Heart left ventricle (tissue), 13 donors: Measurements from ENCODE around the gene CYB5B.

Experiments used
- POLR2A ChIP-seq, 2 donors: fragments of 450-650 bp; IDR thresholded peaks; one replicate each; pipeline ENCODE4 v1.6.1; 2017; ENCODE audit warnings: antibody characterized with exemption in 2 of 2, mild to moderate bottlenecking in 2 of 2, moderate library complexity in 2 of 2
- TF ChIP-seq, protein P1 (sequence below), 12 donors: fragments of 200-600 bp; sonication (generic) in 4 of 12; IDR thresholded peaks; one replicate each; pipeline versions ENCODE4 v1.5.0 to v1.8.0; 2018 to 2022; ENCODE audit warnings: antibody characterized with exemption in 12 of 12, mild to moderate bottlenecking in 5 of 12
- donor health status: ischemic (EF 13 %, LVEDD 7.1; RV severe dilation, severe dysfunction).
- donor health status: DM: no; HTN: yes; CAD: no.
- donor health status: DM: no; HTN: no; CAD: no.
- donor health status: ischemic (EF 25% LVEDD 6.9; RV normal size, moderate dysfunction).
- donor health status: ischemic (EF 25% LVEDD 5.7; RV mildly dilated, moderate dysfunction).
- donor health status: ischemic (EF 35%, LVEDD 5.7; RV mildly dilated, moderate dysfunction).
- donor health status: nonischemic (EF 11% LVEDD 7.7; RV severe dilation, severe dysfunction).
- donor health status: DM: yes; HTN: yes; CAD: no.
- donor health status: PGD.
- donor health status: ischemic (EF 29% LVEDD 5.4; RV normal size, mild dysfunction).
- donor health status: nonischemic (EF 23%, LVEDD 6.1; RV moderate dilation, normal function).

DNA sequence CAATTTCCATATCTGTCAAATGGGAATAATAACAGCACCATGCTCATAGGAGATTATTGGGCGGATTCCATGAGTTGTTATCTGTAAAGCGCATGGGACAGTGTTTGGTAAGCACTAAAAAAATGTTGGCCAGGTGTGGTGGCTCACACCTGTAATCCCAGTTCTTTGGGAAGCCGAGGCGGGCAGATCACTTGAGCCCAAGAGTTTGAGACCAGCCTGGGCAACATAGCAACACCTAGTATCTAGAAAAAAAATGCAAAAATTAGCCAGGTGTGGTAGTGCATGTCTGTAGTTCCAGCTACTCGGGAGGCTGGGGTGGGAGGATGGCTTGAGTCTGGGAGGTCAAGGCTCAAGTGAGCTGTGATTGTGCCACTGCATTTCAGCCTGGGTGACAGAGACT, 74.5 kb downstream of the CYB5B start:
- TF ChIP-seq, protein P1, sequence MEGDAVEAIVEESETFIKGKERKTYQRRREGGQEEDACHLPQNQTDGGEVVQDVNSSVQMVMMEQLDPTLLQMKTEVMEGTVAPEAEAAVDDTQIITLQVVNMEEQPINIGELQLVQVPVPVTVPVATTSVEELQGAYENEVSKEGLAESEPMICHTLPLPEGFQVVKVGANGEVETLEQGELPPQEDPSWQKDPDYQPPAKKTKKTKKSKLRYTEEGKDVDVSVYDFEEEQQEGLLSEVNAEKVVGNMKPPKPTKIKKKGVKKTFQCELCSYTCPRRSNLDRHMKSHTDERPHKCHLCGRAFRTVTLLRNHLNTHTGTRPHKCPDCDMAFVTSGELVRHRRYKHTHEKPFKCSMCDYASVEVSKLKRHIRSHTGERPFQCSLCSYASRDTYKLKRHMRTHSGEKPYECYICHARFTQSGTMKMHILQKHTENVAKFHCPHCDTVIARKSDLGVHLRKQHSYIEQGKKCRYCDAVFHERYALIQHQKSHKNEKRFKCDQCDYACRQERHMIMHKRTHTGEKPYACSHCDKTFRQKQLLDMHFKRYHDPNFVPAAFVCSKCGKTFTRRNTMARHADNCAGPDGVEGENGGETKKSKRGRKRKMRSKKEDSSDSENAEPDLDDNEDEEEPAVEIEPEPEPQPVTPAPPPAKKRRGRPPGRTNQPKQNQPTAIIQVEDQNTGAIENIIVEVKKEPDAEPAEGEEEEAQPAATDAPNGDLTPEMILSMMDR (IDR thresholded peaks at IDR 0.05): no peak
- TF ChIP-seq POLR2A (IDR thresholded peaks at IDR 0.05): no peak
